ENCODE results near the gene FOXF1.
A peak's percentile ranks its signal among the peaks of the same experiment; 100 is the strongest.

Gene FOXF1

GRCh38 chr16:86536621-86537020 is 26.3 kb downstream of the FOXF1 start:
- DNase-seq: no peak

GRCh38 chr16:86537486-86537885 is 27.2 kb downstream of the FOXF1 start:
- DNase-seq: no peak

- no peak for DNase-seq
Observed at GRCh38 chr16:86538196-86538780, 28.0 kb downstream of the FOXF1 start.

- no peak for DNase-seq
Observed at GRCh38 chr16:86540894-86541293, 30.6 kb downstream of the FOXF1 start.

GRCh38 chr16:86541560-86541959 is 31.2 kb downstream of the FOXF1 start:
- no peak for DNase-seq

- no peak for DNase-seq
Observed at GRCh38 chr16:86542756-86543750, 32.7 kb downstream of the FOXF1 start.

GRCh38 chr16:86545481-86545880 is 35.2 kb downstream of the FOXF1 start:
- no peak for DNase-seq

- no peak for DNase-seq
Observed at GRCh38 chr16:86545954-86546637, 35.8 kb downstream of the FOXF1 start.

GRCh38 chr16:86546638-86547013 is 36.3 kb downstream of the FOXF1 start:
- no peak for DNase-seq

- no peak for DNase-seq
Observed at GRCh38 chr16:86547286-86547685, 37.0 kb downstream of the FOXF1 start.

GRCh38 chr16:86549076-86549892 is 39.0 kb downstream of the FOXF1 start:
- no peak for DNase-seq

GRCh38 chr16:86549893-86550190 is 39.5 kb downstream of the FOXF1 start:
- DNase-seq: no peak

GRCh38 chr16:86550281-86550680 is 40.0 kb downstream of the FOXF1 start:
- DNase-seq: no peak

- no peak for DNase-seq
Observed at GRCh38 chr16:86553356-86553755, 43.0 kb downstream of the FOXF1 start.

- no peak for DNase-seq
Observed at GRCh38 chr16:86554599-86554916, 44.2 kb downstream of the FOXF1 start.

- peak; percentile 94 to 95 for DNase-seq
Observed at GRCh38 chr16:86554917-86555703, 44.8 kb downstream of the FOXF1 start, which contains the start of gene MTHFSD. MTHFSD (minus strand) TSS chr16:86555235; CDS start chr16:86555184, 51 bp downstream.

GRCh38 chr16:86555704-86556075 is 45.4 kb downstream of the FOXF1 start:
- no peak for DNase-seq

GRCh38 chr16:86556576-86556975 is 46.2 kb downstream of the FOXF1 start:
- no peak for DNase-seq

- no peak for DNase-seq
Observed at GRCh38 chr16:86557587-86557986, 47.3 kb downstream of the FOXF1 start.

GRCh38 chr16:86558355-86559193 is 48.2 kb downstream of the FOXF1 start:
- DNase-seq: no peak

GRCh38 chr16:86559802-86560305 is 49.5 kb downstream of the FOXF1 start:
- no peak for DNase-seq
